CD14-positive monocyte (primary cell): Measurements from ENCODE around the gene CAPN14. TPM values are rescaled to one million over a fixed set of nuclear protein-coding genes. Genes with fewer than 3 reads are reported as not detected.

Source experiments
- DNase-seq, 3 donors: peaks; one replicate each; pipeline ENCODE4 v3.0.0-alpha.2; 2011 to 2022
- H2AFZ ChIP-seq: 2 replicates; pipeline ENCODE4 v1.6.0; 2012; ENCODE audit warnings: mild to moderate bottlenecking, low read depth, low read length, inconsistent platforms; ENCODE audit not compliant: insufficient read depth, poor library complexity, severe bottlenecking
- H3K27ac ChIP-seq, 2 donors: 1 replicate in 1 of 2; 2 replicates in 1 of 2; pipeline ENCODE4 v1.5.1; 2012 to 2013; ENCODE audit warnings: low read length in 2 of 2, control low read depth in 1 of 2, inconsistent platforms in 1 of 2, low read depth in 1 of 2, mild to moderate bottlenecking in 1 of 2
- H3K27me3 ChIP-seq, 2 donors: one replicate each; pipeline versions ENCODE4 v1.6.0 to v1.6.1; 2011 to 2013; ENCODE audit warnings: low read length in 2 of 2; ENCODE audit not compliant: control insufficient read depth in 2 of 2, insufficient read depth in 2 of 2
- H3K36me3 ChIP-seq, 2 donors: replicated peaks in 1 of 2; 1 replicate in 1 of 2; 2 replicates in 1 of 2; pipeline versions ENCODE4 v1.5.1 to v1.6.1; 2012 to 2013; ENCODE audit warnings: low read length in 2 of 2, control low read depth in 1 of 2, inconsistent platforms in 1 of 2, mild to moderate bottlenecking in 1 of 2; ENCODE audit not compliant: insufficient read depth in 2 of 2, control insufficient read depth in 1 of 2
- H3K4me1 ChIP-seq, 2 donors: 1 replicate in 1 of 2; 2 replicates in 1 of 2; pipeline versions ENCODE4 v1.5.1 to v1.6.1; 2012 to 2013; ENCODE audit warnings: low read length in 2 of 2, control low read depth in 1 of 2, inconsistent platforms in 1 of 2, mild to moderate bottlenecking in 1 of 2, moderate library complexity in 1 of 2; ENCODE audit not compliant: insufficient read depth in 2 of 2, control insufficient read depth in 1 of 2
- H3K4me2 ChIP-seq: replicated peaks from 2 replicates; pipeline ENCODE3; 2012; ENCODE audit warnings: low read length, moderate library complexity, mild to moderate bottlenecking; ENCODE audit not compliant: poor library complexity, severe bottlenecking; ENCODE audit errors: extremely low read depth
- H3K4me3 ChIP-seq, 3 experiments: fragments of 200-600 bp in 1 of 3; sonication (generic) in 1 of 3; replicated peaks in 1 of 3; 1 replicate in 2 of 3; 2 replicates in 1 of 3; pipeline ENCODE4 v1.5.1; 2011 to 2013; ENCODE audit warnings: low read length in 3 of 3, mild to moderate bottlenecking in 3 of 3, control low read depth in 2 of 3, low read depth in 2 of 3, inconsistent platforms in 1 of 3, moderate library complexity in 1 of 3
- H3K79me2 ChIP-seq: 2 replicates; pipeline ENCODE4 v1.6.0; 2012; ENCODE audit warnings: mild to moderate bottlenecking, control low read depth, inconsistent platforms, low read length, moderate library complexity; ENCODE audit not compliant: insufficient read depth
- H3K9ac ChIP-seq: 2 replicates; pipeline ENCODE4 v1.6.0; 2017; ENCODE audit warnings: low read length, mild to moderate bottlenecking; ENCODE audit not compliant: insufficient read depth, poor library complexity, severe bottlenecking
- H3K9me3 ChIP-seq, 2 donors: replicated peaks in 1 of 2; 1 replicate in 1 of 2; 2 replicates in 1 of 2; pipeline versions ENCODE4 v1.5.1 to v1.6.1; 2012 to 2013; ENCODE audit warnings: low read length in 2 of 2, control low read depth in 1 of 2; ENCODE audit not compliant: control insufficient read depth in 1 of 2, insufficient read depth in 1 of 2
- H4K20me1 ChIP-seq: 2 replicates; pipeline ENCODE4 v1.6.0; 2012; ENCODE audit warnings: mild to moderate bottlenecking, low read length, control low read depth, moderate library complexity; ENCODE audit not compliant: insufficient read depth
- H3K27ac Mint-ChIP-seq, 7 donors: one replicate each; pipeline ENCODE4 v1.8.0; 2020; ENCODE audit warnings: mild to moderate bottlenecking in 7 of 7, mixed read lengths in 7 of 7, moderate library complexity in 6 of 7, inconsistent platforms in 2 of 7
- H3K27me3 Mint-ChIP-seq, 3 donors: one replicate each; pipeline ENCODE4 v1.8.0; 2021 to 2022; ENCODE audit warnings: low read depth in 3 of 3, mild to moderate bottlenecking in 3 of 3, mixed read lengths in 3 of 3, moderate library complexity in 3 of 3, inconsistent platforms in 1 of 3
- H3K36me3 Mint-ChIP-seq, 2 donors: one replicate each; pipeline ENCODE4 v1.8.0; 2020; ENCODE audit warnings: mixed read lengths in 2 of 2, inconsistent platforms in 1 of 2, mild to moderate bottlenecking in 1 of 2
- H3K4me1 Mint-ChIP-seq: one replicate; pipeline ENCODE4 v1.8.0; 2020; ENCODE audit warnings: mild to moderate bottlenecking, mixed read lengths
- H3K4me3 Mint-ChIP-seq, 2 donors: one replicate each; pipeline ENCODE4 v1.8.0; 2020; ENCODE audit warnings: mild to moderate bottlenecking in 2 of 2, mixed read lengths in 2 of 2, moderate library complexity in 1 of 2
- H3K9me3 Mint-ChIP-seq, 7 donors: one replicate each; pipeline ENCODE4 v1.8.0; 2020 to 2022; ENCODE audit warnings: mixed read lengths in 7 of 7, mild to moderate bottlenecking in 6 of 7, moderate library complexity in 6 of 7, inconsistent platforms in 2 of 7
- CTCF ChIP-seq: fragments of 200-600 bp; IDR thresholded peaks from one replicate; pipeline ENCODE4 v1.8.0; 2022; ENCODE audit warnings: antibody characterized with exemption, mild to moderate bottlenecking
- WGBS: methylation state at CpG from one replicate; pipeline ENCODE4 v1.1.5; 2013; ENCODE audit warnings: missing lambda C conversion rate; ENCODE audit not compliant: insufficient coverage; 5-methylcytosine and 5-hydroxymethylcytosine counted together
- intact Hi-C, 2 donors: fragments of 100-400 bp; cut with micrococcal nuclease; formaldehyde crosslinking; loops; one replicate each; pipeline versions ENCODE4 v1.15.0 to v1.15.1; 2023
- polyA plus RNA-seq, 3 donors: library from polyadenylated mRNA; depleted of rRNA in 1 of 3; unstranded in 2 of 3; stranded (reverse) in 1 of 3; fragments of 300-500 nt in 2 of 3; fragments of >200 nt in 1 of 3; fragmentation: Illumina TruSeq in 2 of 3; gene quantifications; 1 replicate in 2 of 3; 2 replicates in 1 of 3; pipeline ENCODE4 v1.2.3, GENCODE V29; 2012 to 2021

Gene CAPN14
- polyA plus RNA-seq, 3 donors, result not detected

- 77% methylated on average over 5 of the region's 9 CpGs for WGBS
- intact Hi-C loops, result no loop called here
- no peaks in the 10 kb centered on the region for H3K9me3 ChIP-seq
- H3K79me2 ChIP-seq, result no peaks in the 10 kb centered on the region
- Mint-ChIP-seq H3K4me1 (peaks cover 4% of the 10 kb centered on the region), H3K36me3 (no peaks in the 10 kb centered on the region), H3K27me3 (peaks cover 0 to 2% (median 0%) of the 10 kb centered on the region in 3 donors), H3K9me3 (peaks cover 0 to 3% (median 0%) of the 10 kb centered on the region in 7 donors), H3K4me3 (no peak overlapping the region), H3K27ac (no peak overlapping the region)
- DNase-seq, result no peak
- no peaks in the 10 kb centered on the region for H4K20me1 ChIP-seq
- no peaks in the 10 kb centered on the region for H3K27me3 ChIP-seq
- H2AFZ ChIP-seq, result no peak overlapping the region
- H3K4me1 ChIP-seq, result no peaks in the 10 kb centered on the region
- no peak overlapping the region for H3K4me3 ChIP-seq
- H3K4me2 ChIP-seq, result no peak overlapping the region
- H3K36me3 ChIP-seq, result no peaks in the 10 kb centered on the region
- TF ChIP-seq CTCF, result no peak
- no peak overlapping the region for H3K9ac ChIP-seq
- no peak overlapping the region for H3K27ac ChIP-seq
Measured at GRCh38 chr2:31200972-31201371, 16.3 kb downstream of the CAPN14 start.

DNA sequence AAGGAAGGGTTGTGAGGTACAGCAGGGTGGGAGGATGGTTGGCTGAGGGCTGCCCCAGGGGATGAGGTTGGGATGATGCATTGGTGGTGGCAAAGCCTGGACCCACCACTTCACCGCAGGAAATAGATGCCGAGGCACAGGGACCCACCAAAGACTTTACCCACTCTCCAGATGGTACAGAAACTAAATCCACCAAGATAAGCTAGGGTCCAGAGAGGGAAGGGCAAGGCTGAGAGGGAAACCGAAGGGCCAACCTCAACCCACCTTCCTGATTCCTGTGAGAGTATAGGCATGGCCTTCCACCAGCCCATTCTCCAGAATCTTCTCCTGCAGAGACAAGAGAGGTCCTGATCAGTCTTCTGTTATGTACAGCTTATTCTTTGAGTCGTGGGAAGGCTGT, 18.1 kb downstream of the CAPN14 start:
- no CpG with 5 or more reads among the region's 4 CpGs for WGBS

More for the DNA sequence above, 18.1 kb downstream of the CAPN14 start:
- no peak overlapping the region for H3K4me2 ChIP-seq
- no peak overlapping the region for H3K4me3 ChIP-seq
- intact Hi-C loops, result no loop called here
- Mint-ChIP-seq H3K27ac (peak overlapping the region in 1 of 7 donors; percentile 29), H3K9me3 (peaks cover 0 to 3% (median 0%) of the 10 kb centered on the region in 7 donors), H3K36me3 (no peaks in the 10 kb centered on the region), H3K4me1 (no peaks in the 10 kb centered on the region), H3K27me3 (peaks cover 0 to 2% (median 0%) of the 10 kb centered on the region in 3 donors), H3K4me3 (no peak overlapping the region)
- no peaks in the 10 kb centered on the region for H3K27me3 ChIP-seq
- H3K79me2 ChIP-seq, result no peaks in the 10 kb centered on the region
- no peak overlapping the region for H2AFZ ChIP-seq
- TF ChIP-seq CTCF, result no peak
- H4K20me1 ChIP-seq, result no peaks in the 10 kb centered on the region
- H3K27ac ChIP-seq, result no peak overlapping the region
- no peaks in the 10 kb centered on the region for H3K36me3 ChIP-seq
- H3K9me3 ChIP-seq, result no peaks in the 10 kb centered on the region
- H3K9ac ChIP-seq, result no peak overlapping the region
- no peak for DNase-seq
- no peaks in the 10 kb centered on the region for H3K4me1 ChIP-seq
